ENCODE results near the gene DEDD. TPM values are rescaled to one million over a fixed set of nuclear protein-coding genes. Genes with fewer than 3 reads are reported as not detected.
A peak's percentile ranks its signal among the peaks of the same experiment; 100 is the strongest.

The DEDD gene
- total and polyA plus RNA-seq, 2 of the 13 experiments (the other 11 are each of a cell fraction or from before 2014, with no cell fraction given) = 12.6 to 27.8 TPM

DNA sequence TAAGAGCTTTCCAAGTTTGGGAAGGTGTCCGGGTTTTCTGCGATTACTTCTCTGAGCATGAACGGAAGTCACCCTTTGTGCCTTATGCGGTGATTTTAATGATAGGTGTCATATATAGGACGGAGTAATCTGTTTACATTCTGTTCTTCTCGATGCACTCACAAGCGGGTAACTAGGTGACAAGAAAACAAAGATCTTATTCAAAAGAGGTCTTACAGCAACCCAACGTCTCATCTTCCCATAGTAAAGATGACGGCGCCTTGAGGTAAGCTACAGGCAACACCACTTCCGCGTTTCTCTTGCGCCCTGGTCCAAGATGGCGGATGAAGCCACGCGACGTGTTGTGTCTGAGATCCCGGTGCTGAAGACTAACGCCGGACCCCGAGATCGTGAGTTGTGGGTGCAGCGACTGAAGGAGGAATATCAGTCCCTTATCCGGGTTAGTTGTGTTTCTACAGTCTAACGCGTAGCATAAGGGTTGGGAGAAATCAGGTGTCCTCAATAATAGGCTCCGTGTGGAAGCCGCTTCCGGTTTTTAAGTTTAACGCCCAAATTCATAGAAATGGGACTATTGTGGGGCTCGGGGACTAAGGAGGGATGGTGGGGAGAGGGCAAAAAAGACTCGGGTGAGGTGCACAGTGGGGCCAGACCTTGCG lies 21.3 kb upstream of the DEDD start, which contains the start of gene UFC1 (continued):
- no peak for TF ChIP-seq ZNF550 (CRISPR knock-in tag; IDR thresholded peaks at IDR 0.05; ENCODE audit: borderline replicate concordance)
- 0 out of 2 replicates have a peak, but pooled peaks have one; percentile 40 for TF ChIP-seq ZNF724P (CRISPR knock-in tag; IDR thresholded peaks at IDR 0.05; ENCODE audit: borderline replicate concordance)
- TF ChIP-seq RFX1 (IDR thresholded peaks at IDR 0.05) = no peak
- TF ChIP-seq ZSCAN21 (CRISPR knock-in tag; IDR thresholded peaks at IDR 0.05; ENCODE audit: borderline replicate concordance) = no peak
- TF ChIP-seq, protein P1, sequence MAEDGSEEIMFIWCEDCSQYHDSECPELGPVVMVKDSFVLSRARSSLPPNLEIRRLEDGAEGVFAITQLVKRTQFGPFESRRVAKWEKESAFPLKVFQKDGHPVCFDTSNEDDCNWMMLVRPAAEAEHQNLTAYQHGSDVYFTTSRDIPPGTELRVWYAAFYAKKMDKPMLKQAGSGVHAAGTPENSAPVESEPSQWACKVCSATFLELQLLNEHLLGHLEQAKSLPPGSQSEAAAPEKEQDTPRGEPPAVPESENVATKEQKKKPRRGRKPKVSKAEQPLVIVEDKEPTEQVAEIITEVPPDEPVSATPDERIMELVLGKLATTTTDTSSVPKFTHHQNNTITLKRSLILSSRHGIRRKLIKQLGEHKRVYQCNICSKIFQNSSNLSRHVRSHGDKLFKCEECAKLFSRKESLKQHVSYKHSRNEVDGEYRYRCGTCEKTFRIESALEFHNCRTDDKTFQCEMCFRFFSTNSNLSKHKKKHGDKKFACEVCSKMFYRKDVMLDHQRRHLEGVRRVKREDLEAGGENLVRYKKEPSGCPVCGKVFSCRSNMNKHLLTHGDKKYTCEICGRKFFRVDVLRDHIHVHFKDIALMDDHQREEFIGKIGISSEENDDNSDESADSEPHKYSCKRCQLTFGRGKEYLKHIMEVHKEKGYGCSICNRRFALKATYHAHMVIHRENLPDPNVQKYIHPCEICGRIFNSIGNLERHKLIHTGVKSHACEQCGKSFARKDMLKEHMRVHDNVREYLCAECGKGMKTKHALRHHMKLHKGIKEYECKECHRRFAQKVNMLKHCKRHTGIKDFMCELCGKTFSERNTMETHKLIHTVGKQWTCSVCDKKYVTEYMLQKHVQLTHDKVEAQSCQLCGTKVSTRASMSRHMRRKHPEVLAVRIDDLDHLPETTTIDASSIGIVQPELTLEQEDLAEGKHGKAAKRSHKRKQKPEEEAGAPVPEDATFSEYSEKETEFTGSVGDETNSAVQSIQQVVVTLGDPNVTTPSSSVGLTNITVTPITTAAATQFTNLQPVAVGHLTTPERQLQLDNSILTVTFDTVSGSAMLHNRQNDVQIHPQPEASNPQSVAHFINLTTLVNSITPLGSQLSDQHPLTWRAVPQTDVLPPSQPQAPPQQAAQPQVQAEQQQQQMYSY (CRISPR knock-in tag; IDR thresholded peaks at IDR 0.05) = no peak
- TF ChIP-seq CEBPB (IDR thresholded peaks at IDR 0.05; ENCODE audit: borderline replicate concordance, low read depth, low read length) = no peak
- no peak for TF ChIP-seq NFE2 (CRISPR knock-in tag; IDR thresholded peaks at IDR 0.05)
- peak; percentile 18; the same call in 1 of the 2 replicates for TF ChIP-seq NFYC (CRISPR knock-in tag; IDR thresholded peaks at IDR 0.05)
- TF ChIP-seq ZNF326 (CRISPR knock-in tag; IDR thresholded peaks at IDR 0.05; ENCODE audit: borderline replicate concordance) = no peak
- TF ChIP-seq SP2 (CRISPR knock-in tag; IDR thresholded peaks at IDR 0.05) = no peak
- TF ChIP-seq ATF7-NPFF (CRISPR knock-in tag; IDR thresholded peaks at IDR 0.05; ENCODE audit: low read depth) = no peak
- no peak for TF ChIP-seq ZNF83 (CRISPR knock-in tag; IDR thresholded peaks at IDR 0.05; ENCODE audit: borderline replicate concordance)
- TF ChIP-seq SMAD9 (CRISPR knock-in tag; IDR thresholded peaks at IDR 0.05) = no peak
- TF ChIP-seq, protein P2, sequence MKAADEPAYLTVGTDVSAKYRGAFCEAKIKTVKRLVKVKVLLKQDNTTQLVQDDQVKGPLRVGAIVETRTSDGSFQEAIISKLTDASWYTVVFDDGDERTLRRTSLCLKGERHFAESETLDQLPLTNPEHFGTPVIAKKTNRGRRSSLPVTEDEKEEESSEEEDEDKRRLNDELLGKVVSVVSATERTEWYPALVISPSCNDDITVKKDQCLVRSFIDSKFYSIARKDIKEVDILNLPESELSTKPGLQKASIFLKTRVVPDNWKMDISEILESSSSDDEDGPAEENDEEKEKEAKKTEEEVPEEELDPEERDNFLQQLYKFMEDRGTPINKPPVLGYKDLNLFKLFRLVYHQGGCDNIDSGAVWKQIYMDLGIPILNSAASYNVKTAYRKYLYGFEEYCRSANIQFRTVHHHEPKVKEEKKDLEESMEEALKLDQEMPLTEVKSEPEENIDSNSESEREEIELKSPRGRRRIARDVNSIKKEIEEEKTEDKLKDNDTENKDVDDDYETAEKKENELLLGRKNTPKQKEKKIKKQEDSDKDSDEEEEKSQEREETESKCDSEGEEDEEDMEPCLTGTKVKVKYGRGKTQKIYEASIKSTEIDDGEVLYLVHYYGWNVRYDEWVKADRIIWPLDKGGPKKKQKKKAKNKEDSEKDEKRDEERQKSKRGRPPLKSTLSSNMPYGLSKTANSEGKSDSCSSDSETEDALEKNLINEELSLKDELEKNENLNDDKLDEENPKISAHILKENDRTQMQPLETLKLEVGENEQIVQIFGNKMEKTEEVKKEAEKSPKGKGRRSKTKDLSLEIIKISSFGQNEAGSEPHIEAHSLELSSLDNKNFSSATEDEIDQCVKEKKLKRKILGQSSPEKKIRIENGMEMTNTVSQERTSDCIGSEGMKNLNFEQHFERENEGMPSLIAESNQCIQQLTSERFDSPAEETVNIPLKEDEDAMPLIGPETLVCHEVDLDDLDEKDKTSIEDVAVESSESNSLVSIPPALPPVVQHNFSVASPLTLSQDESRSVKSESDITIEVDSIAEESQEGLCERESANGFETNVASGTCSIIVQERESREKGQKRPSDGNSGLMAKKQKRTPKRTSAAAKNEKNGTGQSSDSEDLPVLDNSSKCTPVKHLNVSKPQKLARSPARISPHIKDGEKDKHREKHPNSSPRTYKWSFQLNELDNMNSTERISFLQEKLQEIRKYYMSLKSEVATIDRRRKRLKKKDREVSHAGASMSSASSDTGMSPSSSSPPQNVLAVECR (CRISPR knock-in tag; IDR thresholded peaks at IDR 0.05; ENCODE audit: borderline replicate concordance) = peak; percentile 80; the same call in 1 of the 2 replicates
- TF ChIP-seq ZSCAN25 (CRISPR knock-in tag; IDR thresholded peaks at IDR 0.05) = no peak
- no peak; the same call in 1 of the 2 replicates for TF ChIP-seq EED (CRISPR knock-in tag; IDR thresholded peaks at IDR 0.05)
- no peak for TF ChIP-seq XBP1 (CRISPR knock-in tag; IDR thresholded peaks at IDR 0.05)
- no peak for TF ChIP-seq ZNF260 (CRISPR knock-in tag; IDR thresholded peaks at IDR 0.05; ENCODE audit: borderline replicate concordance, low read depth)
- no peak for TF ChIP-seq ZNF775 (CRISPR knock-in tag; IDR thresholded peaks at IDR 0.05; ENCODE audit: borderline replicate concordance)
- TF ChIP-seq WIZ (CRISPR knock-in tag; IDR thresholded peaks at IDR 0.05) = no peak
- no peak for TF ChIP-seq THYN1 (CRISPR knock-in tag; IDR thresholded peaks at IDR 0.05; ENCODE audit: borderline replicate concordance, low read depth)
- no peak for TF ChIP-seq ARHGAP35 (CRISPR knock-in tag; IDR thresholded peaks at IDR 0.05; ENCODE audit: borderline replicate concordance)
- TF ChIP-seq ZNF343 (CRISPR knock-in tag; IDR thresholded peaks at IDR 0.05) = no peak
- no peak for TF ChIP-seq FOXM1 (CRISPR knock-in tag; IDR thresholded peaks at IDR 0.05)

Measured in HepG2 (cell line).